Endothelial cell of umbilical vein (primary cell): ENCODE measurements around the gene LYZL1. TPM values are rescaled to one million over a fixed set of nuclear protein-coding genes. Genes with fewer than 3 reads are reported as not detected.

Experiments used
- BruUV-seq: library from RNA; stranded (reverse); fragments of 400-500 nt; replicated peaks from 2 replicates; lab custom pipeline; 2021; lab: Mats Ljungman, UMichigan
- CTCF ChIA-PET: fragments of 300-600, 350-600 bp; sonication (Branson Sonifier 250); formaldehyde crosslinking; loops from one replicate; lab custom pipeline; 2021; ENCODE audit warnings: antibody characterized with exemption, inconsistent platforms; lab: Charles Lee
- POLR2A ChIA-PET: fragments of 300-600, 350-600 bp; sonication (Branson Sonifier 250); formaldehyde crosslinking; loops from one replicate; lab custom pipeline; 2021; ENCODE audit warnings: antibody characterized with exemption, inconsistent platforms; lab: Charles Lee
- DNase-seq: peaks from one replicate; pipeline ENCODE4 v3.0.0-alpha.2; 2011; ENCODE audit warnings: low read depth, low spot score
- FAIRE-seq: peaks from 2 replicates; lab custom pipeline; 2011; peaks lifted over from hg19 to GRCh38; lab: Jason Lieb, UNC
- H2AFZ ChIP-seq: 2 replicates; pipeline ENCODE4 v1.6.0; 2012; ENCODE audit warnings: low read depth, low read length, control low read depth, inconsistent platforms
- H3K27ac ChIP-seq: 2 replicates; pipeline ENCODE4 v1.5.1; 2011; ENCODE audit warnings: low read depth, mild to moderate bottlenecking, control low read depth, low read length, moderate library complexity; ENCODE audit not compliant: insufficient read depth
- H3K27me3 ChIP-seq, 2 experiments: 2 replicates each; pipeline versions ENCODE4 v1.6.0 to v1.6.1; 2011; ENCODE audit warnings: low read length in 2 of 2, mixed read lengths in 1 of 2; ENCODE audit not compliant: control insufficient read depth in 2 of 2, insufficient read depth in 2 of 2
- H3K36me3 ChIP-seq, 2 experiments: 2 replicates in 1 of 2; 3 replicates in 1 of 2; pipeline ENCODE4 v1.5.1; 2011; ENCODE audit warnings: low read length in 2 of 2, mild to moderate bottlenecking in 1 of 2, moderate library complexity in 1 of 2; ENCODE audit not compliant: control insufficient read depth in 2 of 2, insufficient read depth in 2 of 2; ENCODE audit errors: extremely low read depth in 1 of 2
- H3K4me1 ChIP-seq: 3 replicates; pipeline ENCODE4 v1.5.1; 2011; ENCODE audit warnings: mild to moderate bottlenecking, low read length; ENCODE audit not compliant: control insufficient read depth, insufficient read depth; ENCODE audit errors: extremely low read depth
- H3K4me2 ChIP-seq: 2 replicates; pipeline ENCODE4 v1.6.1; 2011; ENCODE audit warnings: low read length, control low read depth, mixed read lengths; ENCODE audit not compliant: insufficient read depth
- H3K4me3 ChIP-seq, 3 experiments: fragments of 200-600 bp in 1 of 3; sonication (generic), shearing (Covaris generic) in 1 of 3; replicated peaks in 1 of 3; 2 replicates each; pipeline ENCODE4 v1.5.1; 2011 to 2016; ENCODE audit warnings: control low read depth in 3 of 3, low read length in 3 of 3, mild to moderate bottlenecking in 2 of 3, inconsistent platforms in 1 of 3, low read depth in 1 of 3, moderate library complexity in 1 of 3; ENCODE audit not compliant: insufficient read depth in 1 of 3
- H3K79me2 ChIP-seq: 2 replicates; pipeline ENCODE4 v1.6.0; 2012; ENCODE audit warnings: low read length, inconsistent platforms; ENCODE audit not compliant: control insufficient read depth, insufficient read depth
- H3K9ac ChIP-seq: replicated peaks from 2 replicates; pipeline ENCODE3; 2011; ENCODE audit warnings: low read length, control low read depth; ENCODE audit not compliant: insufficient read depth; ENCODE audit errors: extremely low read depth
- H3K9me1 ChIP-seq: replicated peaks from 3 replicates; pipeline ENCODE4 v1.6.0; 2011; ENCODE audit warnings: mild to moderate bottlenecking, low read length; ENCODE audit not compliant: control insufficient read depth, insufficient read depth; ENCODE audit errors: extremely low read depth
- H3K9me3 ChIP-seq: replicated peaks from 2 replicates; pipeline ENCODE4 v1.5.1; 2012; ENCODE audit warnings: low read length, inconsistent platforms; ENCODE audit not compliant: control insufficient read depth, insufficient read depth
- H4K20me1 ChIP-seq: replicated peaks from 2 replicates; pipeline ENCODE3; 2011; ENCODE audit warnings: mild to moderate bottlenecking, low read length; ENCODE audit not compliant: control insufficient read depth, insufficient read depth; ENCODE audit errors: extremely low read depth
- EZH2 ChIP-seq: IDR thresholded peaks from 2 replicates; pipeline ENCODE4 v1.6.1; 2012; ENCODE audit warnings: borderline replicate concordance, low read depth, mild to moderate bottlenecking, moderate library complexity, low read length, inconsistent platforms; ENCODE audit not compliant: severe bottlenecking
- FOS ChIP-seq: IDR thresholded peaks from 2 replicates; pipeline ENCODE4 v1.6.1; 2011; ENCODE audit warnings: mild to moderate bottlenecking, low read length, moderate library complexity, borderline replicate concordance; ENCODE audit not compliant: insufficient read depth
- GATA2 ChIP-seq: IDR thresholded peaks from 2 replicates; pipeline ENCODE4 v1.7.0; 2011; ENCODE audit warnings: low read depth, mild to moderate bottlenecking, moderate library complexity, mixed read lengths, low read length; ENCODE audit not compliant: insufficient read length, insufficient read depth
- JUN ChIP-seq: IDR thresholded peaks from 2 replicates; pipeline ENCODE4 v1.6.1; 2011; ENCODE audit warnings: borderline replicate concordance, low read depth; ENCODE audit not compliant: insufficient read length, insufficient read depth
- MYC ChIP-seq: IDR thresholded peaks from one replicate; pipeline ENCODE4 v1.6.1; 2011; ENCODE audit warnings: mild to moderate bottlenecking, low read depth, low read length
- POLR2A ChIP-seq: IDR thresholded peaks from 2 replicates; pipeline ENCODE4 v1.6.1; 2012; ENCODE audit warnings: low read depth, mild to moderate bottlenecking, control low read depth, low read length
- POLR2AphosphoS5 ChIP-seq: IDR thresholded peaks from 2 replicates; pipeline ENCODE4 v1.6.1; 2012; ENCODE audit warnings: low read depth, mild to moderate bottlenecking, control low read depth, low read length, moderate library complexity; ENCODE audit not compliant: insufficient read depth
- dilution Hi-C: fragments of 300-500 bp; cut with MboI; formaldehyde crosslinking; loops from one replicate; pipeline ENCODE4 v1.15.0; 2019; ENCODE audit warnings: low sequenced_read_pairs; ENCODE audit not compliant: extremely low pct_ligation_motif_present
- intact Hi-C: fragments of 100-400 bp; cut with micrococcal nuclease; formaldehyde crosslinking; loops from one replicate; pipeline ENCODE4 v1.10.0; 2022
- polyA plus RNA-seq, 4 experiments: library from polyadenylated mRNA; depleted of rRNA in 3 of 4; stranded (reverse) in 3 of 4; unstranded in 1 of 4; fragments of >200 nt; gene quantifications; 2 replicates each; pipeline versions ENCODE4 v1.2.1 to v1.2.3, GENCODE V29; 2011 to 2012; ENCODE audit warnings: missing spikeins in 1 of 4
- total RNA-seq: library from RNA; stranded (reverse); gene quantifications from 2 replicates; pipeline ENCODE4 v1.2.3, GENCODE V29; 2021
- TF ChIP-seq, protein P1 (sequence below): IDR thresholded peaks from 2 replicates; pipeline ENCODE4 v1.6.1; 2011; ENCODE audit not compliant: insufficient read depth, insufficient read length
- TF ChIP-seq, protein P2 (sequence below), 2 donors: IDR thresholded peaks; 1 replicate in 1 of 2; 2 replicates in 1 of 2; pipeline ENCODE4 v1.5.1; 2011; ENCODE audit warnings: low read length in 2 of 2, mild to moderate bottlenecking in 2 of 2, moderate library complexity in 2 of 2, control low read depth in 1 of 2, inconsistent platforms in 1 of 2, low read depth in 1 of 2; ENCODE audit not compliant: insufficient read depth in 1 of 2; ENCODE audit errors: extremely low read depth in 1 of 2

LYZL1 gene
- total and polyA plus RNA-seq, 2 donors (not counting 3 experiments of a cell fraction or from before 2014, with no cell fraction given) = not detected

GRCh38 chr10:29248158-29248557 is 40.7 kb upstream of the LYZL1 start:
- Histone ChIP-seq H3K4me1 (no peaks in the 10 kb centered on the region), H3K9ac (no peak overlapping the region), H3K27ac (no peak overlapping the region), H3K79me2 (no peaks in the 10 kb centered on the region), H3K27me3 (peaks cover 0 to 3% of the 10 kb centered on the region in 2 experiments), H3K36me3 (no peaks in the 10 kb centered on the region), H2AFZ (no peak overlapping the region), H3K4me3 (no peak overlapping the region), H4K20me1 (no peaks in the 10 kb centered on the region), H3K4me2 (no peak overlapping the region), H3K9me1 (no peaks in the 10 kb centered on the region), H3K9me3 (no peaks in the 10 kb centered on the region)
- DNase-seq (no peak), FAIRE-seq (no peak)
- no TSS peak for BruUV-seq
- POLR2A ChIA-PET = no interaction called here
- intact Hi-C loops (loop anchor here (10.0 kb wide), 2 partner anchors 113 to 623 kb away; no protein-coding TSS in a partner anchor), dilution Hi-C loops (no loop called here)
- CTCF ChIA-PET = interaction anchor here (1.0 to 1.1 kb wide), 2 partner anchors 9 to 584 kb away, joined by 3 to 7 read pairs; no protein-coding TSS in a partner anchor
- TF ChIP-seq FOS = no peak
- no peak for TF ChIP-seq EZH2
- no peak for TF ChIP-seq MYC
- TF ChIP-seq GATA2 = no peak
- TF ChIP-seq, protein P1, sequence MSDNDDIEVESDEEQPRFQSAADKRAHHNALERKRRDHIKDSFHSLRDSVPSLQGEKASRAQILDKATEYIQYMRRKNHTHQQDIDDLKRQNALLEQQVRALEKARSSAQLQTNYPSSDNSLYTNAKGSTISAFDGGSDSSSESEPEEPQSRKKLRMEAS = no peak
- TF ChIP-seq POLR2AphosphoS5 = no peak
- no peak for TF ChIP-seq JUN
- no peak for TF ChIP-seq POLR2A
- TF ChIP-seq, protein P2, sequence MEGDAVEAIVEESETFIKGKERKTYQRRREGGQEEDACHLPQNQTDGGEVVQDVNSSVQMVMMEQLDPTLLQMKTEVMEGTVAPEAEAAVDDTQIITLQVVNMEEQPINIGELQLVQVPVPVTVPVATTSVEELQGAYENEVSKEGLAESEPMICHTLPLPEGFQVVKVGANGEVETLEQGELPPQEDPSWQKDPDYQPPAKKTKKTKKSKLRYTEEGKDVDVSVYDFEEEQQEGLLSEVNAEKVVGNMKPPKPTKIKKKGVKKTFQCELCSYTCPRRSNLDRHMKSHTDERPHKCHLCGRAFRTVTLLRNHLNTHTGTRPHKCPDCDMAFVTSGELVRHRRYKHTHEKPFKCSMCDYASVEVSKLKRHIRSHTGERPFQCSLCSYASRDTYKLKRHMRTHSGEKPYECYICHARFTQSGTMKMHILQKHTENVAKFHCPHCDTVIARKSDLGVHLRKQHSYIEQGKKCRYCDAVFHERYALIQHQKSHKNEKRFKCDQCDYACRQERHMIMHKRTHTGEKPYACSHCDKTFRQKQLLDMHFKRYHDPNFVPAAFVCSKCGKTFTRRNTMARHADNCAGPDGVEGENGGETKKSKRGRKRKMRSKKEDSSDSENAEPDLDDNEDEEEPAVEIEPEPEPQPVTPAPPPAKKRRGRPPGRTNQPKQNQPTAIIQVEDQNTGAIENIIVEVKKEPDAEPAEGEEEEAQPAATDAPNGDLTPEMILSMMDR (IDR thresholded peaks at IDR 0.05; ENCODE audit: extremely low read depth in 1 of 2, insufficient read depth in 1 of 2, low read depth in 1 of 2, low read length in 2 of 2) = no peak
